HEK293 (cell line): ENCODE results near the gene NTSR1.

Experiments used
- BCL6B ChIP-seq: fragments of 450-650 bp; formaldehyde crosslinking; IDR thresholded peaks from 2 replicates; pipeline ENCODE4 v1.5.1; 2017; ENCODE audit warnings: missing biosample characterization, missing genetic modification characterization
- GFI1B ChIP-seq: fragments of 450-650 bp; formaldehyde crosslinking; IDR thresholded peaks from 2 replicates; pipeline ENCODE4 v1.5.1; 2016; ENCODE audit warnings: missing biosample characterization, missing genetic modification characterization
- HOXA7 ChIP-seq: sonication (generic); formaldehyde crosslinking; IDR thresholded peaks from 2 replicates; pipeline ENCODE4 v1.8.1; 2022; ENCODE audit warnings: missing genetic modification reagents, borderline replicate concordance
- INSM2 ChIP-seq: fragments of 450-650 bp; formaldehyde crosslinking; IDR thresholded peaks from 2 replicates; pipeline ENCODE4 v1.5.1; 2016; ENCODE audit warnings: missing biosample characterization, missing genetic modification characterization
- KLF7 ChIP-seq: fragments of 450-650 bp; formaldehyde crosslinking; IDR thresholded peaks from 2 replicates; pipeline ENCODE4 v1.5.1; 2016; ENCODE audit warnings: missing biosample characterization, missing genetic modification characterization, borderline replicate concordance
- MYNN ChIP-seq: fragments of 450-650 bp; formaldehyde crosslinking; IDR thresholded peaks from 2 replicates; pipeline ENCODE4 v1.5.1; 2016; ENCODE audit warnings: missing biosample characterization, missing genetic modification characterization, borderline replicate concordance
- OVOL3 ChIP-seq: fragments of 450-650 bp; formaldehyde crosslinking; IDR thresholded peaks from 2 replicates; pipeline ENCODE4 v1.5.1; 2016; ENCODE audit warnings: missing biosample characterization, missing genetic modification characterization
- PATZ1 ChIP-seq: fragments of 450-650 bp; formaldehyde crosslinking; IDR thresholded peaks from 2 replicates; pipeline ENCODE4 v1.5.1; 2016; ENCODE audit warnings: missing biosample characterization, missing genetic modification characterization
- SALL2 ChIP-seq: fragments of 450-650 bp; formaldehyde crosslinking; IDR thresholded peaks from 2 replicates; pipeline ENCODE4 v1.5.0; 2017; ENCODE audit warnings: missing biosample characterization, mild to moderate bottlenecking, missing genetic modification characterization, borderline replicate concordance
- TSHZ1 ChIP-seq: fragments of 450-650 bp; formaldehyde crosslinking; IDR thresholded peaks from 2 replicates; pipeline ENCODE4 v1.5.1; 2016; ENCODE audit warnings: missing biosample characterization, missing genetic modification characterization, borderline replicate concordance
- YY1 ChIP-seq: fragments of 450-650 bp; formaldehyde crosslinking; IDR thresholded peaks from 2 replicates; pipeline ENCODE4 v1.5.1; 2018; ENCODE audit warnings: missing biosample characterization, missing genetic modification characterization
- YY2 ChIP-seq: fragments of 450-650 bp; formaldehyde crosslinking; IDR thresholded peaks from 2 replicates; pipeline ENCODE4 v1.5.1; 2016; ENCODE audit warnings: missing biosample characterization, missing genetic modification characterization
- ZBTB20 ChIP-seq: fragments of 450-650 bp; formaldehyde crosslinking; IDR thresholded peaks from 2 replicates; pipeline ENCODE4 v1.5.1; 2016; ENCODE audit warnings: missing biosample characterization, missing genetic modification characterization
- ZFP37 ChIP-seq: fragments of 450-650 bp; formaldehyde crosslinking; IDR thresholded peaks from 2 replicates; pipeline ENCODE4 v1.5.1; 2016; ENCODE audit warnings: missing biosample characterization, missing genetic modification characterization
- ZNF16 ChIP-seq: fragments of 450-650 bp; formaldehyde crosslinking; IDR thresholded peaks from 2 replicates; pipeline ENCODE4 v1.5.1; 2016; ENCODE audit warnings: low read depth, missing biosample characterization, missing genetic modification characterization
- ZNF221 ChIP-seq: fragments of 450-650 bp; formaldehyde crosslinking; IDR thresholded peaks from 2 replicates; pipeline ENCODE4 v1.5.1; 2017; ENCODE audit warnings: missing biosample characterization, missing genetic modification characterization, borderline replicate concordance
- ZNF266 ChIP-seq: fragments of 450-650 bp; formaldehyde crosslinking; IDR thresholded peaks from 2 replicates; pipeline ENCODE4 v1.5.1; 2016; ENCODE audit warnings: missing biosample characterization, missing genetic modification characterization, low read depth
- ZNF274 ChIP-seq, 2 experiments: fragments of 200-500 bp in 1 of 2; fragments of 450-650 bp in 1 of 2; sonication (Bioruptor generic) in 1 of 2; formaldehyde crosslinking in 1 of 2; IDR thresholded peaks; 2 replicates each; pipeline versions ENCODE4 v1.5.1 to v1.6.1; 2014 to 2016; ENCODE audit warnings: borderline replicate concordance in 1 of 2, inconsistent platforms in 1 of 2, low read length in 1 of 2, missing biosample characterization in 1 of 2, missing genetic modification characterization in 1 of 2
- ZNF37A ChIP-seq: fragments of 450-650 bp; IDR thresholded peaks from 2 replicates; pipeline ENCODE4 v1.5.1; 2018; ENCODE audit warnings: missing biosample characterization, missing genetic modification characterization
- ZNF416 ChIP-seq: fragments of 450-650 bp; formaldehyde crosslinking; IDR thresholded peaks from 2 replicates; pipeline ENCODE4 v1.5.1; 2016; ENCODE audit warnings: missing biosample characterization, missing genetic modification characterization
- ZNF530 ChIP-seq: fragments of 450-650 bp; formaldehyde crosslinking; IDR thresholded peaks from 2 replicates; pipeline ENCODE4 v1.5.1; 2016; ENCODE audit warnings: low read depth, missing biosample characterization, missing genetic modification characterization
- ZNF558 ChIP-seq: fragments of 450-650 bp; formaldehyde crosslinking; IDR thresholded peaks from 2 replicates; pipeline ENCODE4 v1.5.1; 2016; ENCODE audit warnings: missing biosample characterization, missing genetic modification characterization
- ZNF560 ChIP-seq: fragments of 450-650 bp; formaldehyde crosslinking; IDR thresholded peaks from 2 replicates; pipeline ENCODE4 v1.5.1; 2017; ENCODE audit warnings: missing biosample characterization, missing genetic modification characterization, borderline replicate concordance
- ZNF561 ChIP-seq: fragments of 450-650 bp; IDR thresholded peaks from 2 replicates; pipeline ENCODE4 v1.5.1; 2018; ENCODE audit warnings: missing biosample characterization, missing genetic modification characterization, borderline replicate concordance
- ZNF585B ChIP-seq: fragments of 450-650 bp; formaldehyde crosslinking; IDR thresholded peaks from 2 replicates; pipeline ENCODE4 v1.5.1; 2016; ENCODE audit warnings: missing biosample characterization, missing genetic modification characterization
- ZNF596 ChIP-seq: fragments of 450-650 bp; IDR thresholded peaks from 2 replicates; pipeline ENCODE4 v1.5.0; 2018; ENCODE audit warnings: missing biosample characterization, mild to moderate bottlenecking, missing genetic modification characterization, moderate library complexity
- ZNF704 ChIP-seq: fragments of 450-650 bp; formaldehyde crosslinking; IDR thresholded peaks from 2 replicates; pipeline ENCODE4 v1.5.1; 2016; ENCODE audit warnings: missing biosample characterization, missing genetic modification characterization
- ZNF776 ChIP-seq: fragments of 450-650 bp; formaldehyde crosslinking; IDR thresholded peaks from 2 replicates; pipeline ENCODE4 v1.5.0; 2017; ENCODE audit warnings: missing biosample characterization, missing genetic modification characterization, borderline replicate concordance
- ZNF777 ChIP-seq: fragments of 450-650 bp; formaldehyde crosslinking; IDR thresholded peaks from 2 replicates; pipeline ENCODE4 v1.5.1; 2017; ENCODE audit warnings: missing biosample characterization, missing genetic modification characterization, borderline replicate concordance
- ZNF843 ChIP-seq: fragments of 450-650 bp; formaldehyde crosslinking; IDR thresholded peaks from 2 replicates; pipeline ENCODE4 v1.5.1; 2016; ENCODE audit warnings: missing biosample characterization, missing genetic modification characterization

Gene NTSR1

GRCh38 chr20:62795023-62795761 is 86.6 kb downstream of the NTSR1 start (continued):
- TF ChIP-seq TSHZ1: no peak
- no peak for TF ChIP-seq ZNF221
- no peak for TF ChIP-seq ZNF776
- no peak for TF ChIP-seq KLF7 (tag by site-specific recombination)
- TF ChIP-seq ZNF266 (tag by site-specific recombination): no peak
- no peak for TF ChIP-seq ZNF530 (tag by site-specific recombination)
- no peak for TF ChIP-seq ZNF16 (tag by site-specific recombination)
- TF ChIP-seq ZNF37A (tag by site-specific recombination): no peak
- 0 out of 2 replicates have a peak, but pooled peaks have one; percentile 12 for TF ChIP-seq INSM2 (tag by site-specific recombination)
- TF ChIP-seq ZNF561 (tag by site-specific recombination): peak; percentile 61
- no peak for TF ChIP-seq GFI1B (tag by site-specific recombination)
- TF ChIP-seq ZFP37 (tag by site-specific recombination): 0 out of 2 replicates have a peak, but pooled peaks have one; percentile 34
- no peak for TF ChIP-seq HOXA7 (CRISPR knock-in tag)
- peak; percentile 27 for TF ChIP-seq PATZ1 (tag by site-specific recombination)
- no peak for TF ChIP-seq OVOL3 (tag by site-specific recombination)
- no peak for TF ChIP-seq ZNF416
- TF ChIP-seq MYNN (tag by site-specific recombination): no peak
- TF ChIP-seq YY1 (tag by site-specific recombination): peak; percentile 41; the same call in 1 of the 2 replicates
- no peak for TF ChIP-seq ZNF560 (tag by site-specific recombination)
- TF ChIP-seq BCL6B: no peak
- TF ChIP-seq ZNF558: no peak
- TF ChIP-seq SALL2 (tag by site-specific recombination): no peak
- TF ChIP-seq ZNF843 (tag by site-specific recombination): peak; percentile 16; the same call in 1 of the 2 replicates
- TF ChIP-seq ZNF704 (tag by site-specific recombination): no peak
- no peak for TF ChIP-seq ZNF596 (tag by site-specific recombination)
- TF ChIP-seq ZNF777 (tag by site-specific recombination): no peak
- TF ChIP-seq ZBTB20 (tag by site-specific recombination): peak; percentile 78
- no peak for TF ChIP-seq YY2
- no peak for TF ChIP-seq ZNF274 (IDR thresholded peaks at IDR 0.05; ENCODE audit: low read length)
- no peak for TF ChIP-seq ZNF274 (tag by site-specific recombination; IDR thresholded peaks at IDR 0.05; ENCODE audit: borderline replicate concordance)
- TF ChIP-seq ZNF585B (tag by site-specific recombination): no peak
